Esophagus muscularis mucosa (tissue), 4 donors: ENCODE data around the gene WNT10A. TPM values are rescaled to one million over a fixed set of nuclear protein-coding genes. Genes with fewer than 3 reads are reported as not detected.

Source experiments
- DNase-seq: peaks from one replicate; pipeline ENCODE4 v3.0.0-alpha.2; 2017; ENCODE audit errors: extremely low spot score
- H3K27ac ChIP-seq, 4 donors: fragments of 200-600 bp; sonication (generic); replicated peaks in 1 of 4; 1 replicate in 3 of 4; 2 replicates in 1 of 4; pipeline ENCODE4 v1.5.1; 2016 to 2019; ENCODE audit warnings: mild to moderate bottlenecking in 1 of 4
- H3K27me3 ChIP-seq, 4 donors: fragments of 200-600 bp; sonication (generic); one replicate each; pipeline versions ENCODE4 v1.5.1 to v1.6.0; 2016 to 2019
- H3K36me3 ChIP-seq, 4 donors: fragments of 200-600 bp; sonication (generic); one replicate each; pipeline ENCODE4 v1.5.1; 2016 to 2019
- H3K4me1 ChIP-seq, 4 donors: fragments of 200-600 bp; sonication (generic); one replicate each; pipeline ENCODE4 v1.5.1; 2016 to 2019
- H3K4me3 ChIP-seq, 4 donors: fragments of 200-600 bp; sonication (generic); 1 replicate in 2 of 4; 2 replicates in 2 of 4; pipeline ENCODE4 v1.5.1; 2016 to 2019; ENCODE audit warnings: mild to moderate bottlenecking in 4 of 4, moderate library complexity in 1 of 4
- H3K9me3 ChIP-seq, 4 donors: fragments of 200-600 bp; sonication (generic); 1 replicate in 3 of 4; 2 replicates in 1 of 4; pipeline ENCODE4 v1.5.1; 2016 to 2019
- EP300 ChIP-seq: sonication (generic); formaldehyde crosslinking; IDR thresholded peaks from one replicate; pipeline ENCODE4 v1.6.1; 2017; ENCODE audit warnings: antibody characterized with exemption
- POLR2A ChIP-seq: fragments of 450-650 bp; IDR thresholded peaks from one replicate; pipeline ENCODE4 v1.6.1; 2017; ENCODE audit warnings: antibody characterized with exemption, moderate library complexity, mild to moderate bottlenecking, low read depth
- POLR2AphosphoS5 ChIP-seq, 2 donors: sonication (generic); formaldehyde crosslinking; IDR thresholded peaks; one replicate each; pipeline ENCODE4 v1.6.1; 2017; ENCODE audit warnings: antibody characterized with exemption in 2 of 2
- WGBS: methylation state at CpG from one replicate; pipeline ENCODE4 v1.1.5; 2018; 5-methylcytosine and 5-hydroxymethylcytosine counted together
- intact Hi-C: fragments of 100-400 bp; cut with DNase I; formaldehyde crosslinking; loops from one replicate; pipeline ENCODE4 v1.15.1; 2023
- total RNA-seq, 4 donors: library from RNA; depleted of rRNA; stranded (reverse); fragments of >200 nt; gene quantifications; one replicate each; pipeline versions ENCODE4 v1.1.0 to v1.2.1, GENCODE V29; 2016
- TF ChIP-seq, protein P1 (sequence below), 3 experiments: fragments of 200-600 bp in 2 of 3; fragments of 450-650 bp in 1 of 3; sonication (generic) in 2 of 3; IDR thresholded peaks; one replicate each; pipeline ENCODE4 v1.5.1; 2017 to 2019; ENCODE audit warnings: antibody characterized with exemption in 3 of 3, mild to moderate bottlenecking in 2 of 3, moderate library complexity in 1 of 3

WNT10A gene
- total RNA-seq, 4 donors from 2014 or later, result 0.17 TPM; not detected in 3

DNA sequence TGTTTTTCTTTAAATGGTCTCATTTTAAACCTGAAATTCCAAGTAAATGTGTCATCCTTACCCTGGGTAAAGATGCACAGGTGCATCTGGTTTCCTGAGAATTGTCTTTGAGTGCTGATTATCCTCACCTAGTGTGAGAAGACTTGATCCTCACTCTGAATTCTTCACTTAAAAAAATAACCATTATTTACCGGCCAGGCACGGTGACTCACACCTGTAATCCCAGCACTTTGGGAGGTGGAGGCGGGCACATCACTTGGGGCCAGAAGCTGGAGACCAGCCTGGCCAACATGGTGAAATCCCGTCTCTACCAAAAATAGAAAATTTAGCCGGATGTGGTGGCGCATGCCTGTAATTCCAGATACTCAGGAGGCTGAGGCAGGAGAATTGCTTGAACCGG is 30.9 kb upstream of the WNT10A start:
- no peaks in the 10 kb centered on the region for H3K36me3 ChIP-seq
- 91% methylated on average over 7 of the region's 7 CpGs for WGBS
- peaks cover 0 to 66% (median 19%) of the 10 kb centered on the region in 4 donors for H3K27me3 ChIP-seq
- H3K27ac ChIP-seq, result no peak overlapping the region
- TF ChIP-seq POLR2AphosphoS5 (IDR thresholded peaks at IDR 0.05), result no peak
- TF ChIP-seq POLR2A, result no peak
- TF ChIP-seq EP300, result no peak
- TF ChIP-seq, protein P1, sequence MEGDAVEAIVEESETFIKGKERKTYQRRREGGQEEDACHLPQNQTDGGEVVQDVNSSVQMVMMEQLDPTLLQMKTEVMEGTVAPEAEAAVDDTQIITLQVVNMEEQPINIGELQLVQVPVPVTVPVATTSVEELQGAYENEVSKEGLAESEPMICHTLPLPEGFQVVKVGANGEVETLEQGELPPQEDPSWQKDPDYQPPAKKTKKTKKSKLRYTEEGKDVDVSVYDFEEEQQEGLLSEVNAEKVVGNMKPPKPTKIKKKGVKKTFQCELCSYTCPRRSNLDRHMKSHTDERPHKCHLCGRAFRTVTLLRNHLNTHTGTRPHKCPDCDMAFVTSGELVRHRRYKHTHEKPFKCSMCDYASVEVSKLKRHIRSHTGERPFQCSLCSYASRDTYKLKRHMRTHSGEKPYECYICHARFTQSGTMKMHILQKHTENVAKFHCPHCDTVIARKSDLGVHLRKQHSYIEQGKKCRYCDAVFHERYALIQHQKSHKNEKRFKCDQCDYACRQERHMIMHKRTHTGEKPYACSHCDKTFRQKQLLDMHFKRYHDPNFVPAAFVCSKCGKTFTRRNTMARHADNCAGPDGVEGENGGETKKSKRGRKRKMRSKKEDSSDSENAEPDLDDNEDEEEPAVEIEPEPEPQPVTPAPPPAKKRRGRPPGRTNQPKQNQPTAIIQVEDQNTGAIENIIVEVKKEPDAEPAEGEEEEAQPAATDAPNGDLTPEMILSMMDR (IDR thresholded peaks at IDR 0.05), result no peak
- no peak for DNase-seq
- intact Hi-C loops, result loop anchor here (5.0 kb wide), 1 partner anchor 137 kb away; the partner anchor contains the start of gene TTLL4
- peaks cover 0 to 7% (median 7%) of the 10 kb centered on the region in 4 donors for H3K4me1 ChIP-seq
- H3K4me3 ChIP-seq, result no peak overlapping the region
- no peaks in the 10 kb centered on the region for H3K9me3 ChIP-seq

DNA sequence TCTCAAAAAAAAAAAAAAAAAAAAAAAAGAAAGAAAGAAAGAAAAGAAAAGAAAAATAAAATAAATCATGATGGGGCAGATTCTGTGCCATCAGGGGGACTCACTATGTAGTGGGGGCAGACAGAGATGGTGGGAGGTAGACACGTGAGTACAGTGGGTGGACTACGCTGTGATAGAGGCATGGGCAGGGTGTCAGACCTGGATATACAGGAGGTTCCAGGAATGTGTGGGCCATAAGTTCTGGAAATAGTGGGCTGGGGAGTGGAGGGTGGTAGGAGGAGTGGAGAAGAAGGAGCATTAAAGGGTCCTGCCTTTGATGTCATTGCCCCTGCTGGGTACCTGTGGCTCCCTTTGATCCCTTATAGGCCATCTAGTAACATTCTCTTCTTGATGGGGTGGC is 29.9 kb upstream of the WNT10A start:
- Histone ChIP-seq H3K27me3 (peaks cover 0 to 74% (median 19%) of the 10 kb centered on the region in 4 donors), H3K4me3 (no peak overlapping the region), H3K4me1 (peaks cover 0 to 7% (median 7%) of the 10 kb centered on the region in 4 donors), H3K9me3 (no peaks in the 10 kb centered on the region), H3K27ac (no peak overlapping the region), H3K36me3 (no peaks in the 10 kb centered on the region)
- DNase-seq, result no peak
- no peak for TF ChIP-seq POLR2A
- intact Hi-C loops, result no loop called here
- 78% methylated on average over 2 of the region's 2 CpGs for WGBS

DNA sequence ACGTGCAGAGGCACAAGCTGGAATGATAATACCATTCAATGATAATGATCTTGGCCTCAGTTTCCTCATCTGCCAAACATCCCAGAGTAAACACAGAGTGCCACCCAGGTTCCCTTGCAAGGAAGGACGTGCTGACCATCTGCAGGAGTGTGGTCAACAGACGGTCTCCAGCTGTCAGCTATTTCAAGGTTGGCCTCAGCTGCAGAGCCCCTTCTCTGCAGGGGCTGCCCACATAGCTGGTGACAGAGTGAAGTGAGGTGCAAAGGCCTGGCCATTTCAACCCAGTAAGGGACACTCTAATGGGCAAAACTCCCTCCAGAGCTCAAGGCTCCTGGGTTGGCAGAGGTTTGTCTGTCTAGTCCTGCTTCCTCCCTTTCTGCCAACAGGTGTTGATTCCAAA is 29.4 kb upstream of the WNT10A start:
- H3K27ac ChIP-seq, result no peak overlapping the region
- WGBS, result 42% methylated on average over 2 of the region's 3 CpGs
- no peaks in the 10 kb centered on the region for H3K9me3 ChIP-seq
- TF ChIP-seq, protein P1 (IDR thresholded peaks at IDR 0.05), result no peak
- TF ChIP-seq POLR2A, result no peak
- no peak for TF ChIP-seq POLR2AphosphoS5 (IDR thresholded peaks at IDR 0.05)
- no peak for TF ChIP-seq EP300
- no peak for DNase-seq
- H3K36me3 ChIP-seq, result no peaks in the 10 kb centered on the region
- peaks cover 0 to 7% (median 7%) of the 10 kb centered on the region in 4 donors for H3K4me1 ChIP-seq
- peaks cover 0 to 79% (median 19%) of the 10 kb centered on the region in 4 donors for H3K27me3 ChIP-seq
- no peak overlapping the region for H3K4me3 ChIP-seq
- intact Hi-C loops, result no loop called here

DNA sequence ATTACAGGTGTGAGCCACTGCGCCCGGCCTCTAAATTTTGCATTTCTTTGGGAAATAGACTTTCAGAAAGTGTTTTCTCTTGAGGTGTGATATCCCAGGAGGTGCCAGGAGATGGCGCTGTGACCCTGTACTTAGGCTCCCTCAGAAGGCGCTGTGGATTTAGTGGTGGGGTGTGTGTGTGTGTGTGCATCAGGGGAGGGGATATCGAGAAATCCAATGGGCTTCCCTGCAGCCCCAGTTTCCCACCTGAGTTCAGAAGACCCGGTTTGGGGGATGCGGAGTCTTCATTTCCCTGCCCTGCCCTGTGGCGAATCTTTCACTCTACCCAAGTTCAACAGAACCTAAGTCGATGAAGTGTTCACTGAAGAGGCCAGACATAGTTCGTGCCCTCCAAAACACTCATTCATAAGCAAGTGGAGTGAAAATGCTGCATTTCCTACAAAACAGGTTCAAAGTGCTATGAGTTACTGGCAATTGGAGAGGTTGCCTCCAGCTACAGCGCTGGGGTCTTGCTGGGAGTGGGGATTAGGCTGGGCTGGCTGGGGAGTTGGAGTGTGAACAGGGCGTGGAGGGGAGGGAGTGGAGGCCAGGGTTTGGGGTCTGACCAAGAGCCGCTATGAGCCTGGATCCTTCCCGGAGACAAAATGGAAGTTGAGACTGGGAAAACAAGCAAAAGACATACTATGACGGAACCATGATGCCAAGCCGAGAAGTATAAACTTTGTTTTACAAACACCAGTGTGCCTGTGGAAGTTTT is 27.6 kb upstream of the WNT10A start:
- no peak overlapping the region for H3K27ac ChIP-seq
- no peak overlapping the region for H3K4me3 ChIP-seq
- no peaks in the 10 kb centered on the region for H3K36me3 ChIP-seq
- 22% methylated on average over 14 of the region's 16 CpGs for WGBS
- intact Hi-C loops, result loop anchor here (2.0 kb wide), 1 partner anchor 46 kb away; no protein-coding TSS in a partner anchor
- H3K27me3 ChIP-seq, result peaks cover 0 to 91% (median 25%) of the 10 kb centered on the region in 4 donors
- no peaks in the 10 kb centered on the region for H3K9me3 ChIP-seq
- peaks cover 0 to 4% (median 1%) of the 10 kb centered on the region in 4 donors for H3K4me1 ChIP-seq
- TF ChIP-seq EP300 (no peak), POLR2AphosphoS5 (IDR thresholded peaks at IDR 0.05) (no peak), POLR2A (no peak)
- TF ChIP-seq, protein P1 (IDR thresholded peaks at IDR 0.05), result peak; percentile 54 to 66 (median 64)
- DNase-seq, result no peak

DNA sequence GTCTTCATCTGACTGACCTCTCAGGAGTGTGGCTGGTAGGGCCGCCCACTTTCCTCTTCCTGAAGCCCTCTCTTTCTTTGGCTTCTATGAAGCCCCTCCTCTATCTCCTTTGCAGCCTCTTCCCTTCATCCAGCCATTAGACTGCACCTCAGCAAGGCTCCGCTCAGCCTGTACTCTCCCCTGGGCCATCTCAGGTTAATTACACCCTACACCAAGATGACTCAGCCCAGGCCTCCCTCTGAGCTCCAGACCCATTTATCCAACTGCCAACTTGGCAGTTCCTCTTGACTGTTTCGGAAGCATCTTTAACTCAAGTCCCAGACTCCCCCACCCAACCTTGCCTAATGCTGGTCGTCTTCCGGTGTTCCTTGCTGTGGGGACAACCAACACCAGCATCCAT is 26.9 kb upstream of the WNT10A start:
- peaks cover under 1 to 6% (median 3%) of the 10 kb centered on the region in 4 donors for H3K4me1 ChIP-seq
- H3K36me3 ChIP-seq, result no peaks in the 10 kb centered on the region
- no peak overlapping the region for H3K27ac ChIP-seq
- intact Hi-C loops, result loop anchor here (2.0 kb wide), 1 partner anchor 45 kb away; no protein-coding TSS in a partner anchor
- no peak for DNase-seq
- no peaks in the 10 kb centered on the region for H3K9me3 ChIP-seq
- peaks cover 0 to 91% (median 32%) of the 10 kb centered on the region in 4 donors for H3K27me3 ChIP-seq
- TF ChIP-seq EP300 (no peak), POLR2A (no peak), POLR2AphosphoS5 (IDR thresholded peaks at IDR 0.05) (no peak)
- TF ChIP-seq, protein P1 (IDR thresholded peaks at IDR 0.05), result no peak
- H3K4me3 ChIP-seq, result no peak overlapping the region
- 38% methylated on average over 5 of the region's 5 CpGs for WGBS
